SK-N-MC (cell line): ENCODE results near the gene ANTXR2.

Source experiments
- DNase-seq: peaks from one replicate; pipeline ENCODE4 v3.0.0-alpha.2; 2011; ENCODE audit warnings: low read depth, low spot score
- H3K27ac ChIP-seq: fragments of 200-600 bp; sonication (generic); 2 replicates; pipeline ENCODE4 v1.5.1; 2016; ENCODE audit warnings: mixed run types
- H3K36me3 ChIP-seq: fragments of 200-600 bp; sonication (generic); 2 replicates; pipeline ENCODE4 v1.6.1; 2017; ENCODE audit warnings: antibody characterized with exemption, low read length, mixed read lengths; ENCODE audit not compliant: insufficient read depth
- H3K4me3 ChIP-seq: fragments of 200-600 bp; sonication (generic); 2 replicates; pipeline ENCODE4 v1.5.1; 2016
- H3K9ac ChIP-seq: fragments of 200-600 bp; sonication (generic); 2 replicates; pipeline ENCODE4 v1.8.0; 2017; ENCODE audit warnings: mixed run types, mixed read lengths; ENCODE audit not compliant: insufficient read length
- H3K9me3 ChIP-seq: fragments of 200-600 bp; sonication (generic); 2 replicates; pipeline ENCODE4 v1.6.1; 2017; ENCODE audit warnings: low read depth, mild to moderate bottlenecking, antibody characterized with exemption, low read length, moderate library complexity, mixed read lengths
- EZH2 ChIP-seq: fragments of 200-600 bp; sonication (generic); IDR thresholded peaks from one replicate; pipeline ENCODE4 v1.6.1; 2017; ENCODE audit warnings: antibody characterized with exemption
- FOXP2 ChIP-seq: optimal IDR thresholded peaks from 2 replicates; pipeline ENCODE3; 2011; ENCODE audit warnings: mild to moderate bottlenecking, moderate library complexity; ENCODE audit not compliant: insufficient read depth; ENCODE audit errors: extremely low read length, control extremely low read depth
- POLR2AphosphoS5 ChIP-seq: IDR thresholded peaks from 2 replicates; pipeline ENCODE4 v1.6.1; 2012; ENCODE audit warnings: mild to moderate bottlenecking, low read depth, low read length, borderline replicate concordance

ANTXR2 gene

GRCh38 chr4:79851625-79852304 lies 221.3 kb downstream of the ANTXR2 start:
- Histone ChIP-seq H3K9ac (peak overlapping the region; percentile 4), H3K27ac (peak overlapping the region; percentile 78), H3K36me3 (no peaks in the 10 kb centered on the region), H3K9me3 (no peaks in the 10 kb centered on the region), H3K4me3 (no peak overlapping the region)
- TF ChIP-seq FOXP2 (no peak), EZH2 (no peak), POLR2AphosphoS5 (no peak)
- no peak for DNase-seq
